Measurements from ENCODE around the gene GSTM3. TPM values are rescaled to one million over a fixed set of nuclear protein-coding genes. Genes with fewer than 3 reads are reported as not detected.
A peak's percentile ranks its signal among the peaks of the same experiment; 100 is the strongest.
"Not testable (repeated sequence)": the region's sequence is repeated elsewhere in the genome, so short reads cannot be mapped to it uniquely, and the experiment has no call there.

The GSTM3 gene
- total RNA-seq, 1 donor from 2014 or later, result 11.5 TPM

- DNase-seq (ENCODE audit: low read depth), result no peak
Measured at GRCh38 chr1:109762039-109762585, 21.3 kb upstream of the GSTM3 start.

DNA sequence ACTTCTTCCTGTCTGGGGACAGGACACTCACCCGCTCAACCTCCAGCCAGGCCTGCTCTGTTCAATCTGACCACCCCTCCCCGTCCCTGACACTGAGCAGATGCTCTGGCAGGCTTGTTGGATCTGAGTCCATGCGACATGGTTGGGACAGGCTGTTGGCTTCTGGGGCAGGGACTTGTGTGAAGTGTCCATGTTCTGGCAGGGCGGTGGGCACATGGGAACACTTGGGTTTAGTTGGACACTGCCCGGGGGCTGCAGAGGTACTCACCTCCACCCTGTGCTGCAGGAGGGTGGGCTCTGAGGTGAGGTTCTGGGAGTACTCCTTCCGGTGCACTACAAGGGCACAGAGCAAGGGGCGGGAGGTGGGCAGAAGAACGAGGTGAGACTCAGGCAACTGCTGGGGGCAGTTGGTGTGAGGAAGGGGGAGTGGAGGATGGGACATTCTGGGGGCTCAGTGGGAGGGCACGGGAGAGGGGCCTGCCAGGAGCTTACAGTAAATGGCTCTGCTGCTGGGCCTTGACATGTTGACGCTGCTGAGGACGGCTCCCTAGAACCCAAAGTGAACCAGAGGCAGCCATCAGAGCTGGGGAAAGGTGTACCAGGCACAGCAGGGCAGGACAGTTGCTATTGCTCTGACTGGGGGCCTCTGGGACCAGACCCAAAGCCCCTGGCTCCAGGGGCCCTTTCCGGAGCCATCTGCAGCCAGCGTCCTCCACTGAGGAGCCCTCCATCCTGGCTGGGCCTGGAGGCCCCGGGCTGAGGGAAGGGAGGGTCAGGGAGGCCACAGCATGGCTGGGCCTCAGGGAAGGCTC, 20.6 kb upstream of the GSTM3 start:
- no peak for DNase-seq (ENCODE audit: low read depth)

DNA sequence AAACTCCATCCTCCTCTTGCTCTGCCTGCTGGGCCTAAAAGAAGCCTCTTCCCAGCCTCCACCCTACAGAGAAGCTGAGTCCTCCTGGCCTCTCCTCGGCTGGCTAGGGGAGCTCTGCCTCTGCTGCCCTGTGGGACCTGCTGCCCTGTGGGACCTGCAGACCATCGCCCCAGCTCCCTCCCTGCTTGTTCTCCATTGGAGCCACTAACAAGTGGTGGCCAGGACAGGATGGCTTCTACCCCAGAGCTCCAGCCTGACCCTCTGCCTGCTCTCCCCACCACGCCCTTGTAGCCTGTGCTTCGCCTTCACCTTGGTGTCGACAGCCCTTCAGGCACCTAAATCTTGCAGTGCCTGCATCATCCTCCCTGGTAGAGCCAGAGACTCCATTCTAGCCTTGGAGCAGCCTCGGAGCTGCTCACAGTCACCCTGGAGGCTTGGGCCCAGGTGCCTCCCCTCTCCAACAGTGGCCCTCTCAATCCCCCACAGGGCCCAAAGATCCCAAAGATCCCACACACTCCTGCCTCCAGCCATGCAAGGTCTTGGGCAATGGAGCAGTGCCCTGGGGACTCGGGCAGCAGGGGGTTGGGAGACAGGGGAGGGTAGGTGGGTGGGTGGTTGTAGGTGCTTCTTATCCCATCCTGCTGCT, 19.9 kb upstream of the GSTM3 start:
- DNase-seq (ENCODE audit: low read depth), result no peak

DNA sequence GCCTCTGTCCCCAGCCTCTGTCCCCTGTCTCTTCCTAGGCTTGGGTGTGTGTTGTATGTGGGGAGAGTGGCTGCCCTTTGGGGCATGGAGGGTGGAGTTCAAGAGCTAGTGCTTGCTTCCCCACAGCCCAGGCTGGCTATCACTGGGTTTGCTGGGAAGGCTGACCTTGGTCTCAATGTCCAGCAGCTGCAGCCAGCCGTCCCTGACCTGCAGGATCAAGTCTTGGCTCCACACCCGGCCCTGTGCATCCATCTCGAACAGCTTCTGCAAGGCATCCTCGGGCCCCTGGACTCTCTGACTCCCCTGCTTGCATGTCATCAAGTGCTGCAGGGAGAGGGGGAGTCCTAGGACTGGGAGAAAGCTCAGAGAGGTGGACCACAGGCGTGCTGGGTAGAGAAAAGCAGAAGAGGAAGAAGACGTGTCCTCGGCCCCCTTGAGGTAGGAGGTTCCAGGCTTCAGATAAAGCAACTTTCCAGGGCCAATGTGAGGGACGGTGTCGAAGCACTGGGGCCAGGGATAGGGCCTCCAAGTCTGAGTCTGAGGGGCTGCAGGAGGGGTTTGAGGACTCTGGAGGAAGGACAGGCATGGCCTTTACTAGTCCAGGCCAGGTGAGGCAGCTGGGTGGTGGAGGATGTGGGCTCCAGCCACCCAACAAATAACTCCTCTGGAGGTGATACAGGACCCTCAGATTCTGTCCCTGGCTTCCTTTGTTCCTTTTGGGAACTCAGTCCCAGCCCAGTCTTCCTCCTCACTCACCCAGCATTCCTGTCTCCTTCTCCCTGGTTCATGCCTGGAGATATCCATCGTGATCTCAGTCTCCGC, 18.9 kb upstream of the GSTM3 start:
- DNase-seq (ENCODE audit: low read depth), result no peak

DNA sequence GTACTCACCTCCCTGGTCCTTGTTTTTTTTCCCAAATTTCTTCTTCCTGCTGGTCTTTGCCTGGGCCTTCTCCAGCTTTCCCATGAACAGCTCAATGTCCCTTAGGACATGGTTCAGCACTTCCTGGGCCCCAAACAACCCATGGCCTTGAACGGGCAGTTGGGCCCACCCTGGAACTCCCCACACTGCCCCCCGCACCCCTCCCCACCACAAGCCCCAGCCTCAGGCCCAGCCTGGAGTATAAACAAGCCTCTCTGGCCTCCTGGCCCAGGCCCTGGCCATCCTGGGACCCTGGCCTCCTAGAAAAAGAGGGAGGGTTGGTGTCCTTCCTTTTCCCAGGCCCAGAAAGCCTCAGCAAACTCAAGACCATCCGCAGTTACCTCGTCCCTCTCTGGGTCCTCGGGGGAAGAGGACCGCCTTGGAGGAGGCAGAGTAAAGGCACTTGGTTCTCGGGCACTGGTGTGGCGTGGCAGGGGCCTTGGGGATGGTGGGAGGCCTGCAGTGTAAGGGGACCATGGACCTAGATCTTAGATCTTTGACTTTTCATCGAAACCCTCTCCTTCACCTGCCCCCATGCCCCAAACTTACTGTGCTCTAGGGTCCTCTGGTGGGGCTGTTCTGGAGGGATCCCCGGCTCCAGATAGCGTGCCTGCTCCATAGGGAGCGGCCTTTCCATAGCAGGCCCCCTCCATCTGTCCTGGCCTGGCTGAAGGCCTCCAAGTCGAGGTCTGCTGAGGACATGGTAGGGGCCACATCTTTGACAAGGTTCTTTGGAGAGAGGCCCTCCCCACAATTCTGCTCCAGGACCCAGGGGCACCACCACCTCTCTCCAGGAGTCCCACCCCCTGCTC, 17.3 kb upstream of the GSTM3 start:
- DNase-seq (ENCODE audit: low read depth), result no peak

DNA sequence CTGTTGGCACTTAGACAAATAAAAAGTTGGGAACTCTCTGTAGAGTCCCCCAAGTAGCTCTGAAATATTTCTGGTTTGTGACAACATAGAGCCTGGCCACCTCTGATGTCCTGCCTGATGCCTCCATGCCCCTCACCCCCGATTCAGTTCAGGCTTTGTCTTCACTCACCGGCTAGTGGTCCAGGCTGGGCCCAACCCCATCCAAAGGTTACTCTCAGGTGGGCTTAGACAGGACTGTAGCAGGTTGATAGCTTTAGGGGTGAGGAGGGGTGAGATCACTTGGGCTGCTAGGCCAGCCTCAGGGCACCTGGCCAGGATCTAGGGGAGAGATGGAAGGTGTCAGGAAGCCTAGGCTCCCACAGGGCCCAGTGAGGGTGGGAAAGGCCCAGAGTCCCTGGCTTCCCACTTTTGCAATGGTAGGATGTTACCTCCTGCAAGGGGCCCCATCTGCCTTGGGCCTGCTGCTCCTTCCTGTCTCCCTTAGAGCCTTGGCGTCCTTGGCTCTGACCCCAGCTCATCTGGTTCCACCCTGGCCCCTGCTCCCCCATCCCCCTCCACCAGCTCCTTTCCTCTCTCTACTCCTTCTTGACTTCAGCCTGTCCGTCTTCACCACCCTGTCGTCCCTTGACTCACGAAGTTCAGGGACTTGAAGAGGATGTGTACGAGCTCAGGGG, 16.1 kb upstream of the GSTM3 start:
- DNase-seq (ENCODE audit: low read depth), result no peak

DNA sequence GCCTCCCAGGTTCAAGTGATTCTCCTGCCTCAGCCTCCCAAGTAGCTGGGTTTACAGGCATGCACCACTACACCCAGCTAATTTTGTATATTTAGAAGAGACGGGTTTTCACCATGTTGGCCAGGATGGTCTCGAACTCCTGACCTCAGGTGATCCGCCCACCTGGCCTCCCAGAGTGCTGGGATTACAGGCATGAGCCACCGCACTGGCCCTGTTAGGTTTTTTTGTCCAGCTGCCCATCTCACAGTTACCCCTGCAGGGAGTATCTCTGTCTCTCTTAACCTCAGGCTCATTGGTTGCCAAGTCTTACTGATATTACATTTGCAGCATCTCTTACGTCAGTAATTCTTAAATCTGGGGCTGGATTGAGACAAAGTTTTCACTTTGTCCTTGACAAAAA, 15.5 kb upstream of the GSTM3 start:
- DNase-seq (ENCODE audit: low read depth), result not testable (repeated sequence)

DNA sequence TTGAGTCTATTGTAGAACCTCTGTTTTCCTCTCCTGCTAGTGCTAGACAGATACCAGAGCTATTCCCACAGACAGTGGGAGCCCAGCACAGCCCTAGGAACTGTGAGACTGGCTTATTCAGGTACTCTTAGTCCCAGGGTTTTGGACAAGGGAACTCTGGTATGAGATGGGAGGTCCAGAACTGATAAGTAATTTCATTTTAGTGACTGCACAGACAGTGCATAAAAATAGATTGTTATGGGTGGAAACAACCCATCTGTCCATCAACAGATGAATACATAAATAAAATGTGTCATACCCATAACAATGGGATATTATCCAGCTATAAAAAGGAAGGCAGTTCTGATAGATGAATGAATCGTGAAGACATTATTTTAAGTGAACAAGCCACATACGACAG, 13.9 kb upstream of the GSTM3 start:
- peak; percentile 49 for DNase-seq (ENCODE audit: low read depth)

DNA sequence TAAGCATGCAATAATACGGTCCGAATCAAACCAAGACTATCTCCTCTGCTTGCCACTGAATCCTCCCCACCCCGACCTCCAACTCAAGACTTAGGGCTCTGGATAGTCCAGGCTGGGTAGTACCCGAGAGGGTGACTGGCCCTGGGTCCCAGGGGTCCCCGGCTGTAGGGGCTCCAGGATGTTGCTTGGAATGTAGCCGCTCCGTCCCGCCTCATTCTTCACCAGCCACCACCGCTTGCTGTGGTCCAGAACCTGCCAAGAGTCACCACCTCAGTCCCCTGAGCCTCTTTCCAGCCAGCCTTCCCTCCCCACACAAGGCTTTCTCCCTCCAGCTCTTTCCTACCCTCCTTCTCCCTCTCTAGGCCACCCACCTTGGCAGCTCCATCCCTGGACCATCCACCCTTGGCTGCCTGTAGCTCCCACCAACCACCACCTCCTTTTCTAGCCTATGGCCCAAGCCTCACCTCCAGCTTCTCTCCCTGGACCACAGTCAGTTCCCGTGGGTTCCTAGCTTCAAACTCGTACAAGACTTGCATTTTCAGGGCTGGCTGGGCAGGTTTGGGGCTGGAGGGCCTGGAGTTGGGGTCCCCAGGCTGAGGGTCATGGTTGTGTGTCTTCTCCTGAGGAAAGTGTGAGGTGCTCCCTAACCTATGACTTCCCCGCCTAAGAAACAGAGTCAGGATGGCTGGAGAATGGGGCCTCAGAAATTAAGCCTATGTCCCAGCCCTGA, 10.9 kb upstream of the GSTM3 start:
- DNase-seq (ENCODE audit: low read depth), result no peak

DNA sequence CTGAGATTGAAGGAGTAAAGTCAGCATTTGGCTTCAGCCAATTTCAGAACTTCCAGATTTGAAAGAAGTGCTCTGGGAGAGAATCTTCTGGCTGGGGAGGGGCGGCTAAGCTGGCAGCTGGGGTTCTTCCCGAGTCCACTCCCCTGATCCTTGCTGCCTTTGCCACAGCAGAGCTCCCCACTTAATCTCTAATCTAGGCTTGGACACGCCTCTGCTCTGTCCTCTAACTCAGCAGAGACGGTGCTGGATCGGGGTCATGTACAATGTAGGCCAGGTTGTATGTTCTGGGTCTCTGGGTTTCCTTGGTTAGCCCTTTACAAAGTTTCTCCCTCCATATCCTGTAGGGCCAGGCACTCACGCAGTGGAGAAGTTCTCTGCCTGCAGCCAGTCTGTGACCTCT, 10.1 kb upstream of the GSTM3 start:
- DNase-seq (ENCODE audit: low read depth), result no peak

GRCh38 chr1:109750241-109750882, 9.5 kb upstream of the GSTM3 start:
- DNase-seq (ENCODE audit: low read depth), result no peak

DNA sequence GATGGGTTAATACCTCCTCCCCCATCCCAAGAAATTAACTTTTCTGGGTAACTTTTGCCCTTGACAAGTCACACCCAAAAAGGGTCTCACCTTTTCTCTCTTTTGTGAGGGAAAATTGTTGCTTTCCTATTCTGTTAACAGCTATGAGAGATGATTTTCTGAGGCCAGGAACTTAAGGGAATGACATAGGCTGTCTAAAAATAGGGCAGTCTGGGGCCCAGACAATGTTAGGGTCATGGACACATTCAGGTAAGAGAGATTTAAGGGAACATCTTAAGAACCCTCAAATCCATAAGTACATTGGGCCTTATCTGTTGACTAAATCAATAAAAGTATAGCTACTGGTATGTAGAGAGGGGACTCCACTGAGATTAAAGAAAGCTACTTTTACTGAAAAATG, 8.4 kb upstream of the GSTM3 start:
- no peak for DNase-seq (ENCODE audit: low read depth)

GRCh38 chr1:109748311-109748710, 7.5 kb upstream of the GSTM3 start:
- not testable (repeated sequence) for DNase-seq (ENCODE audit: low read depth)

GRCh38 chr1:109739738-109740614, 862 bp downstream of the GSTM3 start:
- peak; percentile 52 for DNase-seq (ENCODE audit: low read depth)

DNA sequence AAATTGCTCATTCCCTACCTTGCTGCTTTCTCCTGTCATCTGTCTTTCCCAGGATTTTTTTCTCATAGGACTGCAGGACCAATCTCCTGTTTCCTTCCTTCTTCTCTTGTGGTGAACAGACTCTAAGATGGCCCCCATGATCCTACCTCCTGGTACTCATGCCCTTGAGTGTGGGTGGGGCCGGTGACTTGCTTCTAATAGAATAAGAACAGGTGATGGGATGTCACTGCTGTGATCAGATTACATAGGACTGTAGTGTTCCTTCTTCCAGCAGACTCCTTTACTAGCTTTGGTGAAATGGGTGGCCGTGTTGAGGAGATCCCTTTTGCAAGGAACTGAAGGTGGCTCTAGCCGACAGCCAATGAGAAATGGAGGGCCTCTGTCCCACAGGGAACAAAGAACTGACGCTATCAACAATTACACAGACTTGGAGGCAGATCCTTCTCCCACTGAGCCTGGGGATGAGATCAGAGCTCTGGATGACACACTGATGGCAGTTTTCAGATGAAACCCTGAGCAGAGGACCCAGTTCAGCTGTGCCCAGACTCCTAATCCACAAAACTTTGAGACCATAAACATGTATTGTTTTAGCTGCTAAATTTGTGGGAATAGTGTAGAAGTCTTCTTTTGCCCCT, 7.5 kb downstream of the GSTM3 start:
- peak; percentile 56 for DNase-seq (ENCODE audit: low read depth)

GRCh38 chr1:109732390-109732881, 8.4 kb downstream of the GSTM3 start:
- no peak for DNase-seq (ENCODE audit: low read depth)

DNA sequence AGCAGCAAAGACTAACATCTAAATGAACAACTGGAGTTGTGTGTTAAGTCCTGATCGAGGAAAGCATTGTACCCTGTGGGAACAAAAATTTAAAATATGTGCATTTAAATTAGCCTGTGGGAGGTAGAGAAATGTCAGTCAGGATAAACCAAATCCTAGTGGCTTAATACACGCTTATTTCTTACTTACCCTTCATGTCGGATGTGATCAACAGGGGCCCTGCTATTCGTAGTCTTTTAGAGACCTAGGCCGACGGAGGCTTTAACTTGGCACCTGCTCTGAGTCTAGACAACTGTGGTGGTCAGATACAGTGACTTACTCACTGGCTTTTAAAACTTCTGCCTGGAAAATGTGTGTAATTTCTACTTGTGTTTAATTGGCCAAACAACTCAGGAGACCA, 10.2 kb downstream of the GSTM3 start:
- peak; percentile 68 for DNase-seq (ENCODE audit: low read depth)
